PFSK-1 (cell line): ENCODE results near the gene CSF1.

Experiments
- FOXP2 ChIP-seq: optimal IDR thresholded peaks from 2 replicates; pipeline ENCODE3; 2011; ENCODE audit warnings: borderline replicate concordance, control low read depth, inconsistent platforms; ENCODE audit not compliant: insufficient read depth; ENCODE audit errors: extremely low read length, extremely low read depth
- POLR2AphosphoS5 ChIP-seq: IDR thresholded peaks from 2 replicates; pipeline ENCODE4 v1.6.1; 2012; ENCODE audit warnings: low read depth, mild to moderate bottlenecking, control low read depth, low read length, moderate library complexity
- SIN3A ChIP-seq: IDR thresholded peaks from 2 replicates; pipeline ENCODE4 v1.6.1; 2012; ENCODE audit warnings: mild to moderate bottlenecking, low read length, moderate library complexity, borderline replicate concordance; ENCODE audit not compliant: insufficient read depth
- TAF1 ChIP-seq: IDR thresholded peaks from 2 replicates; pipeline ENCODE4 v1.6.1; 2012; ENCODE audit warnings: low read length, control low read depth, borderline replicate concordance; ENCODE audit not compliant: insufficient read depth
- TF ChIP-seq, protein P1 (sequence below), 2 experiments: IDR thresholded peaks; 2 replicates each; pipeline versions ENCODE4 v1.6.1 to v1.8.0; 2011 to 2012; ENCODE audit warnings: low read depth in 2 of 2, low read length in 2 of 2, control low read depth in 1 of 2, inconsistent platforms in 1 of 2, mild to moderate bottlenecking in 1 of 2, moderate library complexity in 1 of 2; ENCODE audit not compliant: insufficient read depth in 1 of 2

CSF1 gene

DNA sequence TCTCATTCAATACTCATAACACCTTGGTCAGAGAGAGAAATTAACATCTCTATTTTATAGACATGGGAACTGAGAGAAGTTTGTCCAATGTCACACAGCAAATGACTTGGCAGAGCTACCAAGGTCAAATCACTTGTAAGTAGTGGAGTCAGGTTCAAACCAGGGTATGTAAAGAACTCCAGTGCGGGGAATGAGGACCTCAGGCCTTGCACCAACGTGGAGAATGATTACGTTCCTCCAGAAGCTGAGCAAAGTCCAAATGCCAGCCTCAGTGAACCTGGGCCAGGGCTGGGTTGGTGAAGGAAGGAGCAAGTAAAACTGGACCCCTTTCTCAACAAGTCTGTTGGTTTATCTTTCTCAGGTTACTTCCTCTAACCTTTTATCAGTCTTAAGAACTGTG, 1.8 kb upstream of the CSF1 start:
- TF ChIP-seq, protein P1, sequence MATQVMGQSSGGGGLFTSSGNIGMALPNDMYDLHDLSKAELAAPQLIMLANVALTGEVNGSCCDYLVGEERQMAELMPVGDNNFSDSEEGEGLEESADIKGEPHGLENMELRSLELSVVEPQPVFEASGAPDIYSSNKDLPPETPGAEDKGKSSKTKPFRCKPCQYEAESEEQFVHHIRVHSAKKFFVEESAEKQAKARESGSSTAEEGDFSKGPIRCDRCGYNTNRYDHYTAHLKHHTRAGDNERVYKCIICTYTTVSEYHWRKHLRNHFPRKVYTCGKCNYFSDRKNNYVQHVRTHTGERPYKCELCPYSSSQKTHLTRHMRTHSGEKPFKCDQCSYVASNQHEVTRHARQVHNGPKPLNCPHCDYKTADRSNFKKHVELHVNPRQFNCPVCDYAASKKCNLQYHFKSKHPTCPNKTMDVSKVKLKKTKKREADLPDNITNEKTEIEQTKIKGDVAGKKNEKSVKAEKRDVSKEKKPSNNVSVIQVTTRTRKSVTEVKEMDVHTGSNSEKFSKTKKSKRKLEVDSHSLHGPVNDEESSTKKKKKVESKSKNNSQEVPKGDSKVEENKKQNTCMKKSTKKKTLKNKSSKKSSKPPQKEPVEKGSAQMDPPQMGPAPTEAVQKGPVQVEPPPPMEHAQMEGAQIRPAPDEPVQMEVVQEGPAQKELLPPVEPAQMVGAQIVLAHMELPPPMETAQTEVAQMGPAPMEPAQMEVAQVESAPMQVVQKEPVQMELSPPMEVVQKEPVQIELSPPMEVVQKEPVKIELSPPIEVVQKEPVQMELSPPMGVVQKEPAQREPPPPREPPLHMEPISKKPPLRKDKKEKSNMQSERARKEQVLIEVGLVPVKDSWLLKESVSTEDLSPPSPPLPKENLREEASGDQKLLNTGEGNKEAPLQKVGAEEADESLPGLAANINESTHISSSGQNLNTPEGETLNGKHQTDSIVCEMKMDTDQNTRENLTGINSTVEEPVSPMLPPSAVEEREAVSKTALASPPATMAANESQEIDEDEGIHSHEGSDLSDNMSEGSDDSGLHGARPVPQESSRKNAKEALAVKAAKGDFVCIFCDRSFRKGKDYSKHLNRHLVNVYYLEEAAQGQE (IDR thresholded peaks at IDR 0.05; ENCODE audit: insufficient read depth in 1 of 2, low read depth in 2 of 2, low read length in 2 of 2) = no peak

GRCh38 chr1:109909561-109909960, 1.1 kb upstream of the CSF1 start:
- no peak for TF ChIP-seq TAF1
- TF ChIP-seq, protein P1 (IDR thresholded peaks at IDR 0.05; ENCODE audit: insufficient read depth in 1 of 2, low read depth in 2 of 2, low read length in 2 of 2) = no peak
- no peak for TF ChIP-seq POLR2AphosphoS5
- TF ChIP-seq FOXP2 = no peak
- TF ChIP-seq SIN3A = no peak

DNA sequence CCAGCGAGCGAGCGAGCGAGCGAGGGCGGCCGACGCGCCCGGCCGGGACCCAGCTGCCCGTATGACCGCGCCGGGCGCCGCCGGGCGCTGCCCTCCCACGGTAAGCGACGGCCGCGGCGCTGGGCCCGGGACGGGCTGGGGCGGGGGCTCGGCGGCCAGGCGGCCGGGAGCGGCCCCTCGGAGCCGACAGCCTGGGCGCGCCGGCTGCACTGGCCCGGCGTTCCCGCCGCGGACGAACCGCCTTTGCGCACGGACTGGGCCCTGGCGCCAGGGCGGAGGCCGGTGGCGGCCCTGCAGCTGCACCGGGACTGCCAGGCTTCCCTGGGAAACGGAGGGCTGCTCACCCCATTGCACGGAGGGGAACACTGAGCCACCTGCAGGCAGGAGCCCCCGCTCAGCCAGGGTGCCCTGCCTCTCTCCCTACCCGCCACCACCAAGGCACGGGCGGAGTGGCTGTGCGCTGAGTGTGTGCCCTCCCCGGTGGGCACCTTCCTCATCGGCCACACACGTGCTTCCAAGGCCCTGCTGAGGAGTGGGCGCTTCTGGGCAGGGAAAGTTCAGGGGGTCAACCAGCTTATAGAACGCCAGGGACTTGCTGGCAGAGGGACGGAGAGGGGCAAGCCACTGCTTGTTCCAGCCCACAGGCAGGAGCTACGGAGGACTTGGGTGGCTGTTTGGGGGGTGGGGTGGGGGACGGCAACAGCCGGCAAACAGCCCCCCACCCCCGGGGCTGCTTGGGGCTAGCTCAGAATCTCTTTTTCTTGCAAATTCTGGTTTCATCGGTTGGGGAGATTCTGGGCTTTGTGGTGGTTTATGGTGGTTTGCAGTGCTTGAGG, 532 bp downstream of the CSF1 start:
- TF ChIP-seq SIN3A (no peak), POLR2AphosphoS5 (no peak)

DNA sequence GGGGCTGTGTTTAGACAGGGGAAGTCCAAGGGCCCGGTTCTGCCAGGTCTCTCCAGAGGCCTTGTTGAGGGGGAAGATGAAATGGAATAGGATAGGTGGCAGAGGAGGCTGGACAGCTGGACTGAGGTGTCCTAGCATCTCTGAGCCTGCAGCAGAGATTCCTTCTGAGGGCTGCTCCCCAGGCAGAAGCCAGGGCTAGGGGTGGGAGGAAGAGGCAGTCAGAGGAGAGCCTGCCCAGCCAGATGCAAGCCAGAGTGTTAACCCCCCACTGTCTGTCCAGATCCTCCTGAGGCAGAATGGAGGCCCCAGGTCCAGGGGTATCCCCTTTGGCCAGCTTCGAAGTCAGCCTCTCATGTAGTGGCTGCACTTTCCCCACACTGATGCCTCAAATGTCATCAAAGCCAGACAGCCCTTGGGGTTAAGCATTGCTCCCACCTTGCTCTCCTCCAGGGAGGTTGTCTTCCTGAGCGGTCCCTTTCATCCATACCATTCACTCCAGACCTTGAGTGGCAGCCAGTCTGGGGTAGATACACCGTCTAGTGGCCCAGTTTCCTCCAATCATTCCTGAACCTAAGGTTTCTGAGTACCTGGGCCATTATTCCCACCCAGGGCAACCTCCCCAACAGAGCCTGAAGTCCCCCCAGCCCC, 1.7 kb downstream of the CSF1 start:
- TF ChIP-seq FOXP2 (no peak), TAF1 (no peak), SIN3A (no peak), POLR2AphosphoS5 (no peak)
- TF ChIP-seq, protein P1 (IDR thresholded peaks at IDR 0.05; ENCODE audit: insufficient read depth in 1 of 2, low read depth in 2 of 2, low read length in 2 of 2) = no peak

DNA sequence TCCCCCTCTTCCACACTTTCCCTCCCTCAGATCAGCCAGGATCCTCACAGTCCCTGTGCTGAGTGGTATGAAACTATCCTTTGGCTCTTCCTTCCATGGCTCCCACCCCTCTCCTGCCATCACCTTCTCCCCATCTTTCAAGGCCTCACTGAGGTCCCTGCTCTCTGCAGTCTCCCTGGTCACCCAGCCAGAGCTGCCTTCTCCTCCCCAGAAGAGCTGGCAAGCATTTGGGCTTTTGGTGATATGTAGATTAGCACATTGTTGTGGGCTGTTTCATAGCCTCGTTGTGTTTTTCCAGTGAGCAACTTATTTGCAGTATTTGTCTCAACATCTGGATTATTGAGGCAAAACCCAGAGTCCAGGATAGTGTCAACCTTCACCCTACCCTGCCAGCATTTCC, 2.2 kb downstream of the CSF1 start:
- TF ChIP-seq FOXP2 (no peak), POLR2AphosphoS5 (no peak), SIN3A (no peak), TAF1 (no peak)
- TF ChIP-seq, protein P1 (IDR thresholded peaks at IDR 0.05; ENCODE audit: insufficient read depth in 1 of 2, low read depth in 2 of 2, low read length in 2 of 2) = no peak
